HG03432 (cell line): ENCODE data around the gene CATSPERD.
A peak's percentile ranks its signal among the peaks of the same experiment; 100 is the strongest.

ENCODE experiments used
- ATAC-seq: cut with Tn5 transposase; IDR thresholded peaks from one replicate; pipeline ENCODE4 v1.9.1; 2021; ENCODE audit warnings: mild to moderate bottlenecking, moderate library complexity; ENCODE audit not compliant: unreplicated experiment

Gene CATSPERD, protein sequence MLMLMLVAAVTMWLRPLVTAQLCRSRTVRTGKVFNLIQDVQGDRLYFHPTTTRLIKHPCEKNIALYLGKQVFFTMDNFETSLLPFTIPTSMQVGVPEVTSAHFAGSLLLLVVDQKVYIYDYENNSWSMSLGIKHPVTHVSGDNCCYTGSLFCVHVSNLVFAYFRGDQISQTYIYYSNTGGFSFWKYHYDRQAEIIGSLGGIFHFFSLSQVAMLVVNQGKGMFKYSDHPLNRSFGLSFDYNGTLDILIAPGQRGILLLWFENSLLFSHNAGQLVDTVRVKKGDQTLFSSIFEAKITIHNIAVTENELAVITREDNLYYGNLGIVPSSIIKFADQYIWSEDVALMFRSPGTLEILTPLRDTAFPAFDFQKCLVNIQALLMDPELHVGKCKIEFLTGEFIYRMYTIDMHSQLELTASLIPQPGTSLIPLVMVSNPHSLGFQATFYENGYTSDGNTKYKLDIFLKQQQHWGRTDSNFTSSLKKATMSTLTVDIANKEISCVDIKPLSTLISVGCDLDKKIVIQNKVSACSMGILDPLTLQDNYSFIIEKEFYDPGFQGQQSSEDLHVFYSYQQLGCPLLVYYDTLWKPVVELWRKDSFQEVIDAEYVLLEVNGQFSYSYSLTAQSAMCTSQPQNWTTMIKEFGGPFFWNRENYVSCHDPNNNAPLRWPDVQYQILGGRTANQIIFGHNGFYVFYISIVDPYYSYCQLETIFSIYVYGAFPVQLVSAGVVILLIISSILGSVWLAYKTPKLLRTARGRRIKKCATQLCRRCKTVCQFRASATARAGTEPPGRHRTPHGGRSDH

DNA sequence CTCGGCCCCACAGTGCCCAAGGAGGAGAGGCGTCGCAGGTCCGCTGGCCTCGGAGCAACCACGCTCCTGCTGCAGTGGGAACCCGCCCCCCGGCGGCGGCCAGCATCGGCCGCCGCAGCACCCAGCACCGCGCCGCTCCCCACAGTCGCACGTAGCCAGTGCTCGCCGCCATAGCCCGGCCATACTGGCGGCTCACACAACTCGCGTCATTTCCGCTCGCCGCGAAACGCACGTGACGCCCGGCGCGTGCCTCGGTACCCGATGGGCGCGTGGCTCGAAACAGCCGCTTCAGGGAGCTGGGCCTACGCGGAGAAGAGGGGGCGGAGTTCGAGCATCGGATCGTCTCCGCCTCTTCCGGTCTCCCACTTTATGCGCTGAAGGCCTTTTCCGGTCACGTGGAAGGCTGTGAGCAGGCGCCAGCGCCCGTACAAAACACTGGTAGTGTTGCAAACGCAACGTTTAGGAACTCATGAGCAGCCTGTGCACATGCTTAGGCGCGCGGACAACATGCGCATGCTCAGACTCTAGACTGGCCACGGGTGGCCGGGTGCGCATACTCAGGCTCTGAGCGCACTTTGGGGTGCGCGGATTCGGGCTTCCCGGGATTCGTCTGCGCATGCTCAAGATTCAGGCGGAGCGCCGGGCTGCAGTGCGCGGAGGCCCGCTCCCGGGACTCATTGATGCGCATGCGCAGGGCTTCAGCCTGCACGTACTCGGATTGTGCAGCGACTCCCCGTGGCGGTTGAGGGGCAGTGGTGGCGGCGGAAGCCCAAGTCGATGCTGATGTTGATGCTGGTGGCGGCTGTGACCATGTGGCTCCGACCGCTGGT, at the start of gene CATSPERD, which contains the start of gene LONP1:
CATSPERD (plus strand) TSS at position 677 of the 830 bp plus-strand sequence; CDS start at position 778, 101 bp downstream.
LONP1 (minus strand) TSS at position 186 of the 830 bp plus-strand sequence; CDS start at position 172, 14 bp downstream.
- ATAC-seq, result peak; percentile 80

- no peak for ATAC-seq
These were observed 48.8 kb upstream of the CATSPERD start for GRCh38 chr19:5671600-5671999.

GRCh38 chr19:5672708-5673459, 47.6 kb upstream of the CATSPERD start:
- no peak for ATAC-seq

DNA sequence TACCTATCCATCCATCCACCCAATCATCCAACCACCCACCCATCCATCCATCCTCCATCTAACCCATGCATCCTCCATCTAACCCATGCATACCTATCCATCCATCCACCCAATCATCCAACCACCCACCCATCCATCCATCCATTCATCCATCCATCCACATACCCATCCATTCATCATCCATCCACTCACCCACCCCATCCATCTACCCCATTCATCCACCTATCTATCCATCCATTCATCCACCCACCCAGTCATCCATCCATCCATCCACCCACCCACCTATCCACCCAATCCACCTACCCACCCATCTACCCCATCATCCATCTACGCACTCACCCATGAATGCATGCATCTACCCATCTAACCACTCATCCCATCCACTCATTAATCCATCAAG, 46.7 kb upstream of the CATSPERD start:
- ATAC-seq, result no peak

GRCh38 chr19:5674714-5675113, 45.7 kb upstream of the CATSPERD start:
- ATAC-seq, result no peak

GRCh38 chr19:5676105-5676771, 44.2 kb upstream of the CATSPERD start:
- no peak for ATAC-seq

DNA sequence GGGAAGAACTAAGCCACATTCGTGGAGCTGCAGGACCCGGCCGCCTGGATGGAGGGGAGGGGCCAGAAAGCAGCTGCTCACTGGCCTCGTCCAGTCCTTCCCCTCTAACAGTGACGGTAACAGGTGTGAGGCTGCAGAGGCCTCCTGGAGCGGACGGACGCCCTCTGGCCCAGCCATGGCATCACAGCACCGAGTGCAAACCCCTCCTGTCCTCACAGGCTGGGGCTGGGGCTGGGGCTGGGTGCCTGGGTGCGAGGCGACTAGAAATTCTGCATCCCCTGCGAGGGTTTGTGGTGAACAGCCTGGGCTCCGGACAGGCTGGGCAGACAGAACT, 43.7 kb upstream of the CATSPERD start:
- ATAC-seq, result no peak

GRCh38 chr19:5677136-5677535, 43.3 kb upstream of the CATSPERD start:
- no peak for ATAC-seq

GRCh38 chr19:5677580-5677979, 42.9 kb upstream of the CATSPERD start:
- no peak for ATAC-seq

- ATAC-seq, result no peak
These were observed 42.2 kb upstream of the CATSPERD start for GRCh38 chr19:5678071-5678718.

GRCh38 chr19:5679289-5680083, 41.0 kb upstream of the CATSPERD start:
- no peak for ATAC-seq

DNA sequence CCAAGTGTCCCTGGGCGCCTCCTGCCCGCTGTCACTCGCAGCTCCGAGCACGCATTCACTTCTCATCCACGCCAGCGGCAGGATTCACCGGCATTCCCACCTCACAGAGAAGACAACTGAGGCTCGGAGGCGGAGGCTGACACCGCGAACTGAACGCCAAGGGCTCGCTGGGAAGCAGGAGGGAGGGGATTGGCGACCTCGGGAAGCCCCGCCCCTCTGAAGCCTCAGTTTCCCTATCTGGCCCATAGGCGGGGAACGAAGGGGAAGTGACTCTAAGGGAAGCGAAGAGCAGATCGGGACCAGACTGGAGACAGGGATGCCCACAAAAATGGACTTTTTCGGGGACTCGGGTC, 40.4 kb upstream of the CATSPERD start:
- peak; percentile 0 for ATAC-seq

GRCh38 chr19:5680437-5681368, 39.7 kb upstream of the CATSPERD start, which contains the start of the genes HSD11B1L and MICOS13:
HSD11B1L (plus strand) TSS chr19:5681027; CDS start chr19:5684833, 3,806 bp downstream.
MICOS13 (minus strand) TSS chr19:5680516; CDS start chr19:5680486, 30 bp downstream.
- peak; percentile 80 for ATAC-seq

DNA sequence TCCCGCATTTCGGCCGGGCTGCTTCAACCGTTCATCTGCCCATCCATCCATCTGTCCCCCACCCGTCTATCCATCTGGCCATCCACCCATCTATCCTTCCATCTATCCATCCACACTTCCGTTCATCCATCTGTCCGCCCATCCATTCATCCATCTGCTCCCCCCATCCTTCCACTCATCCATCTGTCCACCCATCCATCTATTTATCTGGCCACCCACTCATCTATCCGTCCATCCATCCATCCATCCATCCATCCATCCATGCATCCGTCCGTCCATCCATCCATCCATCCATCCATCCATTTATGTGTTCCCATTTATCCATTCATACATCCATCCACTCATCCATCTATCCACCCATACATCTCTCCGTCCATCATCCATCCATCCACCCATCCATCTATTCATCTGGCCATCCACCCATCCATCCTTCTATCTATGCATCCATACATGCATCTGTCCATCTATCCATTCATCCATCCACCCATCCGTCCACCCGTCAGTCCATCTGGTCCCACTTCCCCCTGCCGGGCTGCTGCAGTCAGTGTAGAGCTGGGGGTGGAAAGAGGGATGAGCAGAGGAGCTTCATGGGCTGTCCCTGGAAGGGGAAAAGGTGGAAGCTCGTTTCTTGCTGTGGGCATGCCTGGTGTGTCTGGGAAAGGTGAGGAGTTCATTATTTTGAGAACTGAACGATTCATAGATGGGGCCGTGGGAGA, 38.9 kb upstream of the CATSPERD start:
- no peak for ATAC-seq

DNA sequence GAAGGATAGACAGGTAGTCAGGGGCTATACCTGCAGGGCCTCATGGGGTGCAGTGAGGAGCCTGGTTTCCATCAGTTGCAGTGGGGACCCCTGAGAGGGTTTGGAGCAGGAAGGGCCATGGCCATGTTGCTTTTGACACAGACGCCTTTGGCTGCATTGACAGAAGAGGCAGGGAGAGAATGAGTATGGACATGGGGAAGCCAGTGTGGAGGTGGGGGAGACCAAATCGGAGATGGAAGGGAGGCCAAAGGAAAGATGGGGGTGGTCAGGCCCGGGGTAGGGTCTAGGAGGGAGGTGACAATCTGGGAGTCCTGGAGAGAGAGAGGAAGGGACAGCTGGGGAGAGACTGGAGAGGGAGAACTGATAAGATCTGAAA, 38.3 kb upstream of the CATSPERD start:
- no peak for ATAC-seq

- no peak for ATAC-seq
These were observed 37.1 kb upstream of the CATSPERD start for GRCh38 chr19:5683177-5683886.
